ENCODE measurements around the gene NSMCE1.
"Not testable (repeated sequence)": the region's sequence is repeated elsewhere in the genome, so short reads cannot be mapped to it uniquely, and the experiment has no call there.

DNA sequence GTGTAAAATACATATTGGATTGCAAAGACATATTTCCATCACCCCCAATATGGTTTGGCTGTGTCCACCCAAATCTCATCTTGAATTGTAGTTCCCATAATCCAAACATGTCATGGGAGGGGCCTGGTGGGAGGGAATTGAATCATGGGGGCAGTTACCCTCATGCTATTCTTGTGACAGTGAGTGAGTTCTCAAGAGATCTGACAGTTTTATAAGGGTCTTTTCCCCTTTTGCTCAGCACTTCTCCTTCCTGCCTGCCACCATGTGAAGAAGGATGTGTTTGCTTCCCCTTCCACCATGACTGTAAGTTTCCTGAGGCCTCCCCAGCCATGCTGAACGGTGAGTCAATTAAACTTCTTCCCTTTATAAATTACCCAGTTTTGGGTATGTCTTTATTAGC is 21.5 kb downstream of the NSMCE1 start:
- TF ChIP-seq, protein P1, sequence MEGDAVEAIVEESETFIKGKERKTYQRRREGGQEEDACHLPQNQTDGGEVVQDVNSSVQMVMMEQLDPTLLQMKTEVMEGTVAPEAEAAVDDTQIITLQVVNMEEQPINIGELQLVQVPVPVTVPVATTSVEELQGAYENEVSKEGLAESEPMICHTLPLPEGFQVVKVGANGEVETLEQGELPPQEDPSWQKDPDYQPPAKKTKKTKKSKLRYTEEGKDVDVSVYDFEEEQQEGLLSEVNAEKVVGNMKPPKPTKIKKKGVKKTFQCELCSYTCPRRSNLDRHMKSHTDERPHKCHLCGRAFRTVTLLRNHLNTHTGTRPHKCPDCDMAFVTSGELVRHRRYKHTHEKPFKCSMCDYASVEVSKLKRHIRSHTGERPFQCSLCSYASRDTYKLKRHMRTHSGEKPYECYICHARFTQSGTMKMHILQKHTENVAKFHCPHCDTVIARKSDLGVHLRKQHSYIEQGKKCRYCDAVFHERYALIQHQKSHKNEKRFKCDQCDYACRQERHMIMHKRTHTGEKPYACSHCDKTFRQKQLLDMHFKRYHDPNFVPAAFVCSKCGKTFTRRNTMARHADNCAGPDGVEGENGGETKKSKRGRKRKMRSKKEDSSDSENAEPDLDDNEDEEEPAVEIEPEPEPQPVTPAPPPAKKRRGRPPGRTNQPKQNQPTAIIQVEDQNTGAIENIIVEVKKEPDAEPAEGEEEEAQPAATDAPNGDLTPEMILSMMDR (IDR thresholded peaks at IDR 0.05) = not testable (repeated sequence)
- TF ChIP-seq POLR2A (IDR thresholded peaks at IDR 0.05) = not testable (repeated sequence)

All from testis (tissue), 2 donors.